PC-9 (cell line): ENCODE measurements around the gene MBOAT7. TPM values are rescaled to one million over a fixed set of nuclear protein-coding genes. Genes with fewer than 3 reads are reported as not detected.

Experiments used
- BruUV-seq: library from RNA; stranded (reverse); fragments of 400-500 nt; replicated peaks from 2 replicates; lab custom pipeline; 2021; lab: Mats Ljungman, UMichigan
- CTCF ChIA-PET: fragments of 300-600 bp; sonication (Branson Sonifier 250); formaldehyde crosslinking; loops from one replicate; lab custom pipeline; 2022; ENCODE audit warnings: antibody characterized with exemption; lab: Charles Lee
- POLR2A ChIA-PET: fragments of 300-600 bp; sonication (Branson Sonifier 250); formaldehyde crosslinking; loops from one replicate; lab custom pipeline; 2022; ENCODE audit warnings: antibody characterized with exemption; ENCODE audit not compliant: unreplicated experiment; lab: Charles Lee
- DNase-seq, 2 experiments: peaks; one replicate each; pipeline versions ENCODE4 v3.0.0 to v3.0.0-alpha.2; 2015 to 2022; ENCODE audit warnings: mixed read lengths in 1 of 2
- H2AFZ ChIP-seq: fragments of 200-600 bp; sonication (generic); 2 replicates; pipeline ENCODE4 v1.8.1; 2017; ENCODE audit warnings: antibody characterized with exemption
- H3F3A ChIP-seq: fragments of 200-600 bp; sonication (generic); 2 replicates; pipeline ENCODE4 v1.8.1; 2017; ENCODE audit warnings: antibody characterized with exemption, mild to moderate bottlenecking, low read depth; ENCODE audit not compliant: insufficient read depth
- H3K27ac ChIP-seq: fragments of 200-600 bp; sonication (generic); 2 replicates; pipeline ENCODE4 v1.6.1; 2016; ENCODE audit warnings: mixed run types
- H3K27me3 ChIP-seq: fragments of 200-600 bp; sonication (generic); 2 replicates; pipeline ENCODE4 v1.6.1; 2016; ENCODE audit warnings: low read depth, mixed run types; ENCODE audit not compliant: insufficient read depth
- H3K36me3 ChIP-seq: fragments of 200-600 bp; sonication (generic); 2 replicates; pipeline ENCODE4 v1.6.1; 2016; ENCODE audit warnings: low read depth, mixed run types
- H3K4me1 ChIP-seq: fragments of 200-600 bp; sonication (generic); replicated peaks from 2 replicates; pipeline ENCODE4 v1.6.1; 2016; ENCODE audit warnings: mixed run types; ENCODE audit not compliant: insufficient read depth
- H3K4me2 ChIP-seq: fragments of 200-600 bp; sonication (generic); 2 replicates; pipeline ENCODE4 v1.6.1; 2017; ENCODE audit warnings: mixed run types
- H3K4me3 ChIP-seq: fragments of 200-600 bp; sonication (generic); 2 replicates; pipeline ENCODE4 v1.6.1; 2016; ENCODE audit warnings: mixed run types
- H3K79me2 ChIP-seq: fragments of 200-600 bp; sonication (generic); 2 replicates; pipeline ENCODE4 v1.6.1; 2017; ENCODE audit warnings: low read depth, mixed run types
- H3K9me2 ChIP-seq: fragments of 200-600 bp; sonication (generic); 2 replicates; pipeline ENCODE4 v1.8.1; 2017; ENCODE audit warnings: mild to moderate bottlenecking; ENCODE audit not compliant: insufficient read depth
- H3K9me3 ChIP-seq: fragments of 200-600 bp; sonication (generic); 2 replicates; pipeline ENCODE4 v1.8.1; 2016; ENCODE audit warnings: low read depth; ENCODE audit not compliant: insufficient read depth
- H4K20me1 ChIP-seq: fragments of 200-600 bp; sonication (generic); 2 replicates; pipeline ENCODE4 v1.8.1; 2017; ENCODE audit not compliant: insufficient read depth
- CTCF ChIP-seq: fragments of 200-600 bp; sonication (generic); conservative IDR thresholded peaks from 2 replicates; pipeline ENCODE4 v1.6.1; 2017; ENCODE audit warnings: mixed run types, antibody characterized with exemption, mild to moderate bottlenecking, moderate library complexity
- EZH2 ChIP-seq: fragments of 200-600 bp; sonication (generic); IDR thresholded peaks from 2 replicates; pipeline ENCODE4 v1.8.0; 2017; ENCODE audit warnings: antibody characterized with exemption, low read depth
- intact Hi-C: fragments of 100-400 bp; cut with micrococcal nuclease; formaldehyde crosslinking; loops from one replicate; pipeline ENCODE4 v1.10.0; 2022; ENCODE audit not compliant: unreplicated experiment
- total RNA-seq: library from RNA; stranded (reverse); gene quantifications from 2 replicates; pipeline ENCODE4 v1.2.3, GENCODE V29; 2021

MBOAT7 gene
- total RNA-seq, 1 experiment from 2014 or later, result 494 TPM

GRCh38 chr19:54155694-54156093, 33.7 kb downstream of the MBOAT7 start:
- CTCF ChIA-PET, result interaction anchor here (0.5 kb wide), 1 partner anchor 132 kb away, joined by 3 read pairs; no protein-coding TSS in a partner anchor
- Histone ChIP-seq H3F3A (peaks cover 76% of the 10 kb centered on the region), H3K9me3 (no peaks in the 10 kb centered on the region), H3K27ac (no peak overlapping the region), H3K27me3 (no peaks in the 10 kb centered on the region), H3K4me3 (no peak overlapping the region), H3K4me1 (peaks cover 14% of the 10 kb centered on the region), H3K9me2 (no peaks in the 10 kb centered on the region), H2AFZ (no peak overlapping the region), H4K20me1 (peaks cover 41% of the 10 kb centered on the region), H3K36me3 (peaks cover 16% of the 10 kb centered on the region), H3K79me2 (peaks cover 14% of the 10 kb centered on the region), H3K4me2 (no peak overlapping the region)
- TF ChIP-seq CTCF (no peak), EZH2 (no peak)
- intact Hi-C loops, result no loop called here
- POLR2A ChIA-PET, result interaction anchor here (0.7 kb wide), 1 partner anchor 18 kb away, joined by 4 read pairs; no protein-coding TSS in a partner anchor
- peak in 1 of 2 experiments; percentile 19 for DNase-seq
- BruUV-seq, result no TSS peak

- Histone ChIP-seq H3K4me1 (peaks cover 12% of the 10 kb centered on the region), H3K27me3 (no peaks in the 10 kb centered on the region), H3K9me2 (no peaks in the 10 kb centered on the region), H3K79me2 (peaks cover 14% of the 10 kb centered on the region), H3K36me3 (peaks cover 16% of the 10 kb centered on the region), H3K4me2 (no peak overlapping the region), H3K4me3 (no peak overlapping the region), H3K27ac (no peak overlapping the region), H4K20me1 (peaks cover 40% of the 10 kb centered on the region), H3F3A (peaks cover 77% of the 10 kb centered on the region), H3K9me3 (no peaks in the 10 kb centered on the region), H2AFZ (no peak overlapping the region)
- BruUV-seq, result no TSS peak
- DNase-seq, result peak in 1 of 2 experiments; percentile 30
- intact Hi-C loops, result no loop called here
- POLR2A ChIA-PET, result no interaction called here
- CTCF ChIA-PET, result no interaction called here
- no peak for TF ChIP-seq EZH2
- TF ChIP-seq CTCF, result no peak
Measured at GRCh38 chr19:54154603-54155345, 34.6 kb downstream of the MBOAT7 start.

GRCh38 chr19:54153731-54154326, 35.6 kb downstream of the MBOAT7 start:
- no peaks in the 10 kb centered on the region for H3K9me2 ChIP-seq
- peak in 1 of 2 experiments; percentile 28 for DNase-seq
- H3F3A ChIP-seq, result peaks cover 78% of the 10 kb centered on the region
- H3K27ac ChIP-seq, result no peak overlapping the region
- peaks cover 16% of the 10 kb centered on the region for H3K36me3 ChIP-seq
- no peak overlapping the region for H2AFZ ChIP-seq
- POLR2A ChIA-PET, result no interaction called here
- TF ChIP-seq CTCF (no peak), EZH2 (no peak)
- H3K4me3 ChIP-seq, result no peak overlapping the region
- H3K9me3 ChIP-seq, result no peaks in the 10 kb centered on the region
- CTCF ChIA-PET, result no interaction called here
- BruUV-seq, result no TSS peak
- H3K27me3 ChIP-seq, result no peaks in the 10 kb centered on the region
- peaks cover 12% of the 10 kb centered on the region for H3K4me1 ChIP-seq
- H4K20me1 ChIP-seq, result peaks cover 40% of the 10 kb centered on the region
- intact Hi-C loops, result no loop called here
- peaks cover 11% of the 10 kb centered on the region for H3K79me2 ChIP-seq
- no peak overlapping the region for H3K4me2 ChIP-seq
